ENCODE measurements around the gene EEF1G.

- TF ChIP-seq CTCF (IDR thresholded peaks at IDR 0.05), result no peak
- TF ChIP-seq EP300 (IDR thresholded peaks at IDR 0.05), result no peak
- no peak for TF ChIP-seq POLR2AphosphoS5 (IDR thresholded peaks at IDR 0.05)
Observed at GRCh38 chr11:62607714-62608113, 34.0 kb upstream of the EEF1G start.
